Retinal pigment epithelial cell (primary cell): ENCODE results near the gene MOCOS.
A peak's percentile ranks its signal among the peaks of the same experiment; 100 is the strongest.

Source experiments
- DNase-seq: peaks from one replicate; pipeline ENCODE4 v3.0.0-alpha.2; 2010; ENCODE audit warnings: low read depth
- H3K4me3 ChIP-seq: 2 replicates; pipeline ENCODE4 v1.5.1; 2011; ENCODE audit warnings: mild to moderate bottlenecking, low read length, control low read depth, moderate library complexity
- CTCF ChIP-seq: conservative IDR thresholded peaks from 2 replicates; pipeline ENCODE4 v1.5.1; 2011; ENCODE audit warnings: low read depth, low read length, control low read depth, inconsistent platforms

MOCOS gene

GRCh38 chr18:36284268-36284667 is 97.0 kb downstream of the MOCOS start:
- no peak for DNase-seq
- no peak overlapping the region for H3K4me3 ChIP-seq
- no peak for TF ChIP-seq CTCF

GRCh38 chr18:36284671-36285295 is 97.5 kb downstream of the MOCOS start:
- peak; percentile 85 for TF ChIP-seq CTCF
- H3K4me3 ChIP-seq: no peak overlapping the region
- no peak for DNase-seq

GRCh38 chr18:36287653-36288052 is 100.4 kb downstream of the MOCOS start:
- no peak overlapping the region for H3K4me3 ChIP-seq
- TF ChIP-seq CTCF: no peak
- DNase-seq: no peak

DNA sequence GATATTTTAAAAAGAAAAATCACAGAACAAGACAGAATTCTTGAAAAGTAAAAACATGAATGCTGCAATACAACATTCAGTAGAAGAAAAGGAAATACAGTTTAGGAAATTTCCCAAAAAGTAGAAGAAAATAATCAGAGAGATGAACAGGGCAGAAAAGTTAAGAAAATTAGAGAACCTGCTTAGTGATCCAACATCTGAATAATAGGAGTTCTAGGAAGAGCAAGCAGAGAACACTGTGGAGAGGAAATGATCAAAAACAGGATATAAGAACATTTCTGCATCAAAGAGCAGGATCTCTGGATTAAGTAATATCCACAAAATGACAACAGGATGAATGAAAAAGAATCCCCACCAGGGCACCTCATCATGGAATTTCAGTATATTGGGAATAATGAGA is 101.4 kb downstream of the MOCOS start:
- TF ChIP-seq CTCF: no peak
- DNase-seq: no peak
- no peak overlapping the region for H3K4me3 ChIP-seq

DNA sequence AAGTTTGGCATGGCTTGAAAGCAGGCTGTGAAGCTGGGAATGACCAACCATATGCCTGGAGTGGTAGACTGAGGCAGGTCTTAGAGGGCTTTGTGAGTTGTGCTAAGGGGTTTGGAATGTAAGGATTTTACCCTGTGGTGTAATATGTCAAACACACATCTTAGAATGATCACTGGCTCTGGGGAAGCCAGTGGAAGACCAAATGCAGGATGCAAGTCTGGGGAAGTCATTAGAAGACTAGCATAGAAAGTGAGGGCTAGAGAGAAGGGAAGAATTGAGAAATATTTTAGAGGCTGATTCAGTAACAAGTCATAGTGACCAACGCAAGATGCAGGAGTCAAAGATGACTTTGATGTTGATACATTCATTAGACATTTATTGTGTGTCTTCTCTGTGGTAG is 106.7 kb downstream of the MOCOS start:
- no peak for DNase-seq
- H3K4me3 ChIP-seq: no peak overlapping the region
- no peak for TF ChIP-seq CTCF

DNA sequence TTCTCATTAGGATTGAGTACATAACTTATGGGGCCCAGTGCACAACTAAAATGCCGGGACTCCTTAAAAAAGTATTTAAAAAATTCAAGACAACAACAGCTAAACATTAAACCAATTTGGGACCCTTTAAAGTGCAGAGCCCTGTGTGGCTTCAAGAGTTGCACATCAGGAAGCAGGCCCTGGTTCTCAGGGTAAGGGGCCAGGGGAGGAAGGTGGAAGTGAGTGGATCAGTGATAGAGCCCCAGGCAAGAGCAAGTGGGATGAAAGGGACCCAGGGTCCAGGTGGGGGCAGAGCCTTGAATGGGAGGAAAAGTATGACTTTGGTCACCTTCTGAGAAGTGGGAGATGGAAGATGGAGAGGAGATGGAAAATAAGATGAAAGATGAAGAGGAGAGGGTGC is 107.9 kb downstream of the MOCOS start:
- no peak for DNase-seq
- TF ChIP-seq CTCF: no peak
- H3K4me3 ChIP-seq: no peak overlapping the region

DNA sequence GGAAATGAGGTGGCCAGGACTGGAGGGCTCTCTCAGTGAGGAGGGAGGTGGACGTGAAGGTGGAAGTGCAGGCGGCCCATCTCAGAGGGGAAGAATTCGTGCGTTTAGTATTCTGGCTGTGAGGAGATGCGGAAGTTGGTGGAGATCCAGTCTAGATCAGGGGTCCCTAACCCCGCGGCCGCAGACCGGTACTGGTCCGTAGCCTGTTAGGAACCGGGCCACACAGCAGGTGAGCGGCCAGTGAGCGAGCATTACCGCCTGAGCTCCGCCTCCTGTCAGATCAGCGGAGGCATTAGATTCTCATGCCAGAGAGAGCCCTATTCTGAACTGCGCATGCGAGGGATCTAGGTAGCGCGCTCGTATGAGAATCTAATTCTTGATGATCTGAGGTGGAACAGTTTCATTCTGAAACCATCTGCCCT is 108.6 kb downstream of the MOCOS start:
- DNase-seq: no peak
- peak overlapping the region; percentile 59 for H3K4me3 ChIP-seq
- no peak for TF ChIP-seq CTCF
